Stimulated activated CD8-positive, alpha-beta memory T cell treated with anti-CD3 and anti-CD28 coated beads, Interleukin-7, amount 100 ng/mL, for 48 hours (primary cell): Measurements from ENCODE around the gene UROD.
"Not testable (repeated sequence)": the region's sequence is repeated elsewhere in the genome, so short reads cannot be mapped to it uniquely, and the experiment has no call there.

ENCODE experiments used
- DNase-seq, 2 donors: peaks; one replicate each; pipeline ENCODE4 v3.0.0-alpha.2; 2020; ENCODE audit warnings: low read depth in 1 of 2; ENCODE audit errors: extremely low read depth in 1 of 2

Gene UROD

GRCh38 chr1:45011837-45012638 lies at the start of gene UROD:
TSS of gene UROD (plus strand) at chr1:45012254. CDS start at chr1:45012266, 12 bp downstream.
- peak; percentile 74 to 89 for DNase-seq

GRCh38 chr1:44962729-44963128 lies 49.3 kb upstream of the UROD start:
- DNase-seq: no peak

GRCh38 chr1:44964396-44964795 lies 47.7 kb upstream of the UROD start:
- no peak for DNase-seq

- DNase-seq: no peak
Measured at GRCh38 chr1:44970317-44970716, 41.7 kb upstream of the UROD start.

GRCh38 chr1:44973645-44974044 lies 38.4 kb upstream of the UROD start:
- DNase-seq: no peak

- no peak for DNase-seq
Measured at GRCh38 chr1:44976252-44976651, 35.8 kb upstream of the UROD start.

- DNase-seq: not testable (repeated sequence)
Measured at GRCh38 chr1:44977372-44977771, 34.7 kb upstream of the UROD start.

- DNase-seq: no peak
Measured at GRCh38 chr1:44985747-44986359, 26.2 kb upstream of the UROD start.

- no peak for DNase-seq
Measured at GRCh38 chr1:44988531-44989156, 23.4 kb upstream of the UROD start.

- no peak for DNase-seq
Measured at GRCh38 chr1:44994309-44994898, 17.6 kb upstream of the UROD start.

GRCh38 chr1:44995467-44996238 lies 16.4 kb upstream of the UROD start:
- no peak for DNase-seq

- no peak for DNase-seq
Measured at GRCh38 chr1:44999232-44999631, 12.8 kb upstream of the UROD start.

- DNase-seq: no peak
Measured at GRCh38 chr1:45001011-45001481, 11.0 kb upstream of the UROD start.

GRCh38 chr1:45001576-45001975 lies 10.5 kb upstream of the UROD start:
- DNase-seq: not testable (repeated sequence)

GRCh38 chr1:45002650-45003645 lies 9.1 kb upstream of the UROD start:
- DNase-seq: no peak

- DNase-seq: no peak
Measured at GRCh38 chr1:45003741-45004140, 8.3 kb upstream of the UROD start.

- no peak for DNase-seq
Measured at GRCh38 chr1:45004281-45004920, 7.7 kb upstream of the UROD start.

- DNase-seq: no peak
Measured at GRCh38 chr1:45005761-45006160, 6.3 kb upstream of the UROD start.

GRCh38 chr1:45007311-45007710 lies 4.7 kb upstream of the UROD start:
- no peak for DNase-seq
